HEK293 (cell line): ENCODE measurements around the gene BTBD16.

Experiments
- CTCF ChIA-PET: fragments of 350-600 bp; formaldehyde crosslinking; extraction: SDS; loops from one replicate; lab custom pipeline; 2021; ENCODE audit warnings: antibody characterized with exemption; lab: Yijun Ruan, JAX
- POLR2A ChIA-PET: fragments of 300-600 bp; formaldehyde crosslinking; extraction: SDS; loops from one replicate; lab custom pipeline; 2020; ENCODE audit warnings: antibody characterized with exemption, inconsistent platforms; lab: Yijun Ruan, JAX
- H3K27ac ChIP-seq: fragments of 200-500 bp; sonication (Bioruptor generic); 2 replicates; pipeline ENCODE4 v1.5.1; 2014; ENCODE audit warnings: low read depth, low read length, control low read depth, inconsistent platforms; ENCODE audit errors: extremely low read depth
- H3K36me3 ChIP-seq, 2 experiments: fragments of 200-500 bp in 1 of 2; sonication (Bioruptor generic) in 1 of 2; 1 replicate in 1 of 2; 2 replicates in 1 of 2; pipeline ENCODE4 v1.5.1; 2014 to 2017; ENCODE audit warnings: inconsistent platforms in 2 of 2, low read length in 2 of 2; ENCODE audit not compliant: control insufficient read depth in 2 of 2, insufficient read depth in 1 of 2
- H3K4me1 ChIP-seq: fragments of 200-500 bp; sonication (Bioruptor generic); 2 replicates; pipeline ENCODE4 v1.5.1; 2014; ENCODE audit warnings: mild to moderate bottlenecking, low read length, inconsistent platforms; ENCODE audit not compliant: control insufficient read depth, insufficient read depth
- H3K4me3 ChIP-seq: 2 replicates; pipeline ENCODE4 v1.5.1; 2011; ENCODE audit warnings: low read depth, mild to moderate bottlenecking, control low read depth, low read length, moderate library complexity
- H3K9me3 ChIP-seq: fragments of 200-500 bp; sonication (Bioruptor generic); 2 replicates; pipeline ENCODE4 v1.5.1; 2014; ENCODE audit warnings: low read depth, low read length, inconsistent platforms; ENCODE audit not compliant: control insufficient read depth, insufficient read depth
- IKZF3 ChIP-seq: fragments of 450-650 bp; IDR thresholded peaks from 2 replicates; pipeline ENCODE4 v1.5.0; 2018; ENCODE audit warnings: missing biosample characterization, mild to moderate bottlenecking, missing genetic modification characterization, moderate library complexity
- TCF7L2 ChIP-seq: IDR thresholded peaks from 2 replicates; pipeline ENCODE4 v1.6.1; 2011; ENCODE audit warnings: low read depth, mild to moderate bottlenecking, inconsistent platforms, low read length, moderate library complexity, borderline replicate concordance
- ZFP69B ChIP-seq: fragments of 450-650 bp; formaldehyde crosslinking; IDR thresholded peaks from 2 replicates; pipeline ENCODE4 v1.5.1; 2016; ENCODE audit warnings: missing biosample characterization, missing genetic modification characterization
- ZNF174 ChIP-seq: fragments of 450-650 bp; formaldehyde crosslinking; IDR thresholded peaks from 2 replicates; pipeline ENCODE4 v1.5.0; 2017; ENCODE audit warnings: missing biosample characterization, mild to moderate bottlenecking, missing genetic modification characterization
- ZNF292 ChIP-seq: fragments of 450-650 bp; formaldehyde crosslinking; IDR thresholded peaks from 2 replicates; pipeline ENCODE4 v1.5.1; 2016; ENCODE audit warnings: low read depth, missing biosample characterization, missing genetic modification characterization, borderline replicate concordance
- ZNF37A ChIP-seq: fragments of 450-650 bp; IDR thresholded peaks from 2 replicates; pipeline ENCODE4 v1.5.1; 2018; ENCODE audit warnings: missing biosample characterization, missing genetic modification characterization
- ZNF433 ChIP-seq: fragments of 450-650 bp; formaldehyde crosslinking; IDR thresholded peaks from 2 replicates; pipeline ENCODE4 v1.5.1; 2016; ENCODE audit warnings: missing biosample characterization, missing genetic modification characterization, low read depth
- ZNF48 ChIP-seq: fragments of 450-650 bp; formaldehyde crosslinking; IDR thresholded peaks from 2 replicates; pipeline ENCODE4 v1.5.1; 2016; ENCODE audit warnings: missing biosample characterization, missing genetic modification characterization
- ZNF658 ChIP-seq: fragments of 450-650 bp; formaldehyde crosslinking; IDR thresholded peaks from 2 replicates; pipeline ENCODE4; 2016; ENCODE audit warnings: missing biosample characterization, missing genetic modification characterization
- ZNF670 ChIP-seq: fragments of 450-650 bp; formaldehyde crosslinking; IDR thresholded peaks from 2 replicates; pipeline ENCODE4 v1.5.1; 2016; ENCODE audit warnings: missing biosample characterization, missing genetic modification characterization, low read depth
- ZNF677 ChIP-seq: fragments of 450-650 bp; IDR thresholded peaks from 2 replicates; pipeline ENCODE4 v1.5.0; 2018; ENCODE audit warnings: missing biosample characterization, mild to moderate bottlenecking, missing genetic modification characterization, moderate library complexity
- ZNF777 ChIP-seq: fragments of 450-650 bp; formaldehyde crosslinking; IDR thresholded peaks from 2 replicates; pipeline ENCODE4 v1.5.1; 2017; ENCODE audit warnings: missing biosample characterization, missing genetic modification characterization, borderline replicate concordance
- ZNF792 ChIP-seq: fragments of 450-650 bp; formaldehyde crosslinking; IDR thresholded peaks from 2 replicates; pipeline ENCODE4 v1.5.1; 2016; ENCODE audit warnings: missing biosample characterization, missing genetic modification characterization
- ZNF830 ChIP-seq: fragments of 450-650 bp; IDR thresholded peaks from 2 replicates; pipeline ENCODE4 v1.5.0; 2018; ENCODE audit warnings: missing biosample characterization, missing genetic modification characterization, low read depth, mild to moderate bottlenecking, moderate library complexity
- TF ChIP-seq, protein P1 (sequence below): fragments of 450-650 bp; formaldehyde crosslinking; IDR thresholded peaks from 2 replicates; pipeline ENCODE4 v1.5.1; 2016; ENCODE audit warnings: missing biosample characterization, missing genetic modification characterization
- TF ChIP-seq, protein P2 (sequence below): fragments of 450-650 bp; formaldehyde crosslinking; IDR thresholded peaks from 2 replicates; pipeline ENCODE4 v1.5.1; 2016; ENCODE audit warnings: missing biosample characterization, missing genetic modification characterization, low read depth
- TF ChIP-seq, protein P3 (sequence below): fragments of 450-650 bp; formaldehyde crosslinking; IDR thresholded peaks from 2 replicates; pipeline ENCODE4 v1.5.1; 2017; ENCODE audit warnings: missing biosample characterization, missing genetic modification characterization

Gene BTBD16

DNA sequence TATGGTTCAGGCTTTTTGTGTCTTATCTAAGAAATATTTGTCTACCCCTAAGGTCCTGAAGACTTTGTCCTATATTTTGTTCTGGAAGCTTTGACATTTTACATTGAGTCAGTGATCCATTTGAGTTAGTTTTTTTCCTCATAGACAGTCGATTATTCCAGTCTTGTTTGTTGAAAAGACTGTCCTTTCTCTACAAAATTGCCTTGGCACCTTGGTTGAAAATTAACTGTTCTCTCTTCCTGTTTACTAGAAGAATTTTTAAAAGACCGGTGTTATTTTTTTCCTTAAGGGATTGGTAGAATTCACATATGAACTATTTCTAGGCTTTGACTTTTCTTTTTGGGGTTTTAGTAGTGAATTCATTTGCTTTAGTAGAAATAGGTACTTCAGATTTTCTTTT is 115.4 kb downstream of the BTBD16 start:
- Histone ChIP-seq H3K36me3 (peaks cover 0 to 3% of the 10 kb centered on the region in 2 experiments; a peak in 2 of 3 replicates), H3K27ac (no peak overlapping the region), H3K4me1 (no peaks in the 10 kb centered on the region), H3K9me3 (no peaks in the 10 kb centered on the region), H3K4me3 (no peak overlapping the region)
- POLR2A ChIA-PET, result interaction anchor here (1.0 kb wide), 1 partner anchor 12 kb away, joined by 3 read pairs; the partner anchor contains the start of gene PLEKHA1
- TF ChIP-seq ZNF792 (tag by site-specific recombination) (no peak), ZNF433 (tag by site-specific recombination) (no peak), ZNF677 (tag by site-specific recombination) (0 out of 2 replicates have a peak, but pooled peaks have one; percentile 41), ZNF658 (tag by site-specific recombination) (no peak)
- CTCF ChIA-PET, result interaction anchor here (0.5 to 1.1 kb wide), 3 partner anchors 27 to 1110 kb away, joined by 3 read pairs; no protein-coding TSS in a partner anchor

DNA sequence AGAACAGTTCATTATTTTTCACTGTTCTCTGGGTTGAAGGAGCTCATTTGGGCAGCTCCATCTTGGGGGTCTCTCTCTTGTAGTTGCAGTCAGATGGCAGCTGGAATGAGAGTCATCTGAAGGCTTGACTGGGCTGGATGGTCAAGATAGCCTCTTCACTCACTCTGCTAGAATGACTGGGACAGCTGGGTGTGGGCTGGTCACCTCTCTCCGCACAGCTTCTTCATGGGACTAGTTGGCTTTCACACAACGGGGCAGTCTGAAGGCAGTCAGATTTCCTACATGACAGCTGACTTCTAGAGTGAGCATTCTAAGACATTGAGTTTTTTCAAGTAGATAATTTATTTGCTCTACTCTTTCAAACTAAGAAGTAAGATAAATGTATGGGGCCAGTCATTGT is 116.5 kb downstream of the BTBD16 start:
- Histone ChIP-seq H3K4me1 (peaks cover under 1% of the 10 kb centered on the region; the same call in 1 of the 2 replicates), H3K27ac (no peak overlapping the region), H3K36me3 (peaks cover 0 to 3% of the 10 kb centered on the region in 2 experiments; a peak in 2 of 3 replicates), H3K9me3 (no peaks in the 10 kb centered on the region), H3K4me3 (no peak overlapping the region)
- POLR2A ChIA-PET, result interaction anchor here (1.0 kb wide), 1 partner anchor 13 kb away, joined by 3 read pairs; the partner anchor contains the start of gene PLEKHA1
- CTCF ChIA-PET, result interaction anchor here (1.1 kb wide), 1 partner anchor 119 kb away, joined by 3 read pairs; no protein-coding TSS in a partner anchor
- TF ChIP-seq ZNF37A (tag by site-specific recombination) (no peak), ZNF777 (no peak), ZNF670 (tag by site-specific recombination) (no peak), ZFP69B (tag by site-specific recombination) (no peak), ZNF830 (tag by site-specific recombination) (no peak), IKZF3 (tag by site-specific recombination) (no peak), ZNF48 (tag by site-specific recombination) (no peak), ZNF174 (no peak), ZNF292 (tag by site-specific recombination) (no peak), TCF7L2 (no peak)
- TF ChIP-seq, protein P1, sequence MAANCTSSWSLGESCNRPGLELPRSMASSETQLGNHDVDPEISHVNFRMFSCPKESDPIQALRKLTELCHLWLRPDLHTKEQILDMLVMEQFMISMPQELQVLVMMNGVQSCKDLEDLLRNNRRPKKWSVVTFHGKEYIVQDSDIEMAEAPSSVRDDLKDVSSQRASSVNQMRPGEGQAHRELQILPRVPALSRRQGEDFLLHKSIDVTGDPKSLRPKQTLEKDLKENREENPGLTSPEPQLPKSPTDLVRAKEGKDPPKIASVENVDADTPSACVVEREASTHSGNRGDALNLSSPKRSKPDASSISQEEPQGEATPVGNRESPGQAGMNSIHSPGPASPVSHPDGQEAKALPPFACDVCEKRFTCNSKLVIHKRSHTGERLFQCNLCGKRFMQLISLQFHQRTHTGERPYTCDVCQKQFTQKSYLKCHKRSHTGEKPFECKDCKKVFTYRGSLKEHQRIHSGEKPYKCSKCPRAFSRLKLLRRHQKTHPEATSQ (tag by site-specific recombination), result no peak
- TF ChIP-seq, protein P2, sequence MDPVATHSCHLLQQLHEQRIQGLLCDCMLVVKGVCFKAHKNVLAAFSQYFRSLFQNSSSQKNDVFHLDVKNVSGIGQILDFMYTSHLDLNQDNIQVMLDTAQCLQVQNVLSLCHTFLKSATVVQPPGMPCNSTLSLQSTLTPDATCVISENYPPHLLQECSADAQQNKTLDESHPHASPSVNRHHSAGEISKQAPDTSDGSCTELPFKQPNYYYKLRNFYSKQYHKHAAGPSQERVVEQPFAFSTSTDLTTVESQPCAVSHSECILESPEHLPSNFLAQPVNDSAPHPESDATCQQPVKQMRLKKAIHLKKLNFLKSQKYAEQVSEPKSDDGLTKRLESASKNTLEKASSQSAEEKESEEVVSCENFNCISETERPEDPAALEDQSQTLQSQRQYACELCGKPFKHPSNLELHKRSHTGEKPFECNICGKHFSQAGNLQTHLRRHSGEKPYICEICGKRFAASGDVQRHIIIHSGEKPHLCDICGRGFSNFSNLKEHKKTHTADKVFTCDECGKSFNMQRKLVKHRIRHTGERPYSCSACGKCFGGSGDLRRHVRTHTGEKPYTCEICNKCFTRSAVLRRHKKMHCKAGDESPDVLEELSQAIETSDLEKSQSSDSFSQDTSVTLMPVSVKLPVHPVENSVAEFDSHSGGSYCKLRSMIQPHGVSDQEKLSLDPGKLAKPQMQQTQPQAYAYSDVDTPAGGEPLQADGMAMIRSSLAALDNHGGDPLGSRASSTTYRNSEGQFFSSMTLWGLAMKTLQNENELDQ (tag by site-specific recombination), result no peak
- TF ChIP-seq, protein P3, sequence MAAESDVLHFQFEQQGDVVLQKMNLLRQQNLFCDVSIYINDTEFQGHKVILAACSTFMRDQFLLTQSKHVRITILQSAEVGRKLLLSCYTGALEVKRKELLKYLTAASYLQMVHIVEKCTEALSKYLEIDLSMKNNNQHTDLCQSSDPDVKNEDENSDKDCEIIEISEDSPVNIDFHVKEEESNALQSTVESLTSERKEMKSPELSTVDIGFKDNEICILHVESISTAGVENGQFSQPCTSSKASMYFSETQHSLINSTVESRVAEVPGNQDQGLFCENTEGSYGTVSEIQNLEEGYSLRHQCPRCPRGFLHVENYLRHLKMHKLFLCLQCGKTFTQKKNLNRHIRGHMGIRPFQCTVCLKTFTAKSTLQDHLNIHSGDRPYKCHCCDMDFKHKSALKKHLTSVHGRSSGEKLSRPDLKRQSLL (tag by site-specific recombination), result no peak
